ENCODE measurements around the gene ANHX. TPM values are rescaled to one million over a fixed set of nuclear protein-coding genes. Genes with fewer than 3 reads are reported as not detected.

The ANHX gene
- total RNA-seq, 4 donors from 2014 or later = 0.13 TPM; not detected in 3

DNA sequence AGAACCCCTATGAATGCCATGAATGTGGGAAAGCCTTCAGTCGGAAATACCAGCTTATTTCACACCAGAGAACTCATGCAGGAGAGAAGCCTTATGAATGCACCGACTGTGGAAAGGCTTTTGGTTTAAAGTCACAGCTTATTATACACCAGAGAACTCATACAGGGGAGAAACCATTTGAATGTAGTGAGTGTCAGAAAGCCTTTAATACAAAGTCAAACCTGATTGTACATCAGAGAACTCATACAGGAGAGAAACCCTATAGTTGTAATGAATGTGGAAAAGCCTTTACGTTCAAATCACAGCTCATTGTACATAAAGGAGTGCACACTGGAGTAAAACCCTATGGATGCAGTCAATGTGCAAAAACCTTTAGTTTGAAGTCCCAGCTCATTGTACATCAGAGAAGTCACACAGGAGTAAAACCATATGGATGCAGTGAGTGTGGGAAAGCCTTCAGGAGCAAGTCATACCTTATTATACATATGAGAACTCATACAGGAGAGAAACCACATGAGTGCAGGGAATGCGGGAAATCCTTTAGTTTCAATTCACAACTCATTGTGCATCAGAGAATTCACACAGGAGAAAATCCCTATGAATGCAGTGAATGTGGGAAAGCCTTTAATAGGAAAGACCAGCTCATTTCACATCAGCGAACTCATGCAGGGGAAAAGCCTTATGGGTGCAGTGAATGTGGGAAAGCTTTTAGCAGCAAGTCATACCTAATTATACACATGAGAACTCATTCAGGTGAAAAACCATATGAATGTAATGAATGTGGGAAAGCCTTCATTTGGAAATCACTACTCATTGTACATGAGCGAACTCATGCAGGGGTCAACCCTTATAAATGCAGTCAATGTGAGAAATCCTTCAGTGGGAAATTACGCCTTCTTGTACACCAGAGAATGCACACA is 32.1 kb downstream of the ANHX start:
- Histone ChIP-seq H3K36me3 (peaks cover 33 to 34% of the 10 kb centered on the region in 2 donors), H3K4me3 (replicated peaks in 1 of 3) (no peak overlapping the region)

DNA sequence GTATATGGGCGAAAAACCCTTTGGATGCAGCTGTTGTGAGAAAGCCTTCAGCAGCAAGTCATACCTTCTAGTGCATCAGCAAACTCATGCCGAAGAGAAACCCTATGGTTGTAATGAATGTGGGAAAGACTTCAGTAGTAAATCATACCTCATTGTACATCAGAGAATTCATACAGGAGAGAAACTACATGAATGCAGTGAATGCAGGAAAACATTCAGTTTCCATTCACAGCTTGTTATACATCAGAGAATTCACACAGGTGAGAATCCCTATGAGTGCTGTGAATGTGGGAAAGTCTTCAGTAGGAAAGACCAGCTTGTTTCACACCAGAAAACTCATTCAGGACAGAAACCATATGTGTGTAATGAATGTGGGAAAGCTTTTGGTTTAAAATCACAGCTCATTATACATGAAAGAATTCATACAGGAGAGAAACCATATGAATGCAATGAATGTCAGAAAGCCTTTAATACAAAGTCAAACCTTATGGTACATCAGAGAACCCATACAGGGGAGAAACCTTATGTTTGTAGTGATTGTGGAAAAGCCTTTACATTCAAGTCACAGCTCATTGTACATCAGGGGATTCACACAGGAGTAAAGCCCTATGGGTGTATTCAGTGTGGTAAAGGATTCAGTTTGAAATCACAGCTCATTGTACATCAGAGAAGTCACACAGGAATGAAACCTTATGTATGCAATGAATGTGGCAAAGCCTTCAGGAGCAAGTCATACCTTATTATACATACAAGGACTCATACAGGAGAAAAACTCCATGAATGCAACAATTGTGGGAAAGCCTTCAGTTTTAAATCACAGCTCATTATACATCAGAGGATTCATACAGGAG is 33.0 kb downstream of the ANHX start:
- no peak for TF ChIP-seq POLR2A (IDR thresholded peaks at IDR 0.05)
- TF ChIP-seq, protein P1, sequence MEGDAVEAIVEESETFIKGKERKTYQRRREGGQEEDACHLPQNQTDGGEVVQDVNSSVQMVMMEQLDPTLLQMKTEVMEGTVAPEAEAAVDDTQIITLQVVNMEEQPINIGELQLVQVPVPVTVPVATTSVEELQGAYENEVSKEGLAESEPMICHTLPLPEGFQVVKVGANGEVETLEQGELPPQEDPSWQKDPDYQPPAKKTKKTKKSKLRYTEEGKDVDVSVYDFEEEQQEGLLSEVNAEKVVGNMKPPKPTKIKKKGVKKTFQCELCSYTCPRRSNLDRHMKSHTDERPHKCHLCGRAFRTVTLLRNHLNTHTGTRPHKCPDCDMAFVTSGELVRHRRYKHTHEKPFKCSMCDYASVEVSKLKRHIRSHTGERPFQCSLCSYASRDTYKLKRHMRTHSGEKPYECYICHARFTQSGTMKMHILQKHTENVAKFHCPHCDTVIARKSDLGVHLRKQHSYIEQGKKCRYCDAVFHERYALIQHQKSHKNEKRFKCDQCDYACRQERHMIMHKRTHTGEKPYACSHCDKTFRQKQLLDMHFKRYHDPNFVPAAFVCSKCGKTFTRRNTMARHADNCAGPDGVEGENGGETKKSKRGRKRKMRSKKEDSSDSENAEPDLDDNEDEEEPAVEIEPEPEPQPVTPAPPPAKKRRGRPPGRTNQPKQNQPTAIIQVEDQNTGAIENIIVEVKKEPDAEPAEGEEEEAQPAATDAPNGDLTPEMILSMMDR (IDR thresholded peaks at IDR 0.05) = no peak
- intact Hi-C loops (cut with DNase I) = no loop called here
- no peak overlapping the region for H3K27ac ChIP-seq
- H3K4me3 ChIP-seq (replicated peaks in 1 of 3) = no peak overlapping the region
- 95 to 100% methylated on average over 2 of the region's 2 CpGs for WGBS, 2 donors
- peaks cover 33 to 34% of the 10 kb centered on the region in 2 donors for H3K36me3 ChIP-seq
- no peaks in the 10 kb centered on the region for H3K4me1 ChIP-seq
- no peak for DNase-seq
- no peaks in the 10 kb centered on the region for H3K27me3 ChIP-seq
- peaks cover 38% of the 10 kb centered on the region for H3K9me3 ChIP-seq

More for the DNA sequence above, 32.1 kb downstream of the ANHX start:
- TF ChIP-seq POLR2A (IDR thresholded peaks at IDR 0.05) = no peak
- TF ChIP-seq, protein P1 (IDR thresholded peaks at IDR 0.05) = no peak
- Histone ChIP-seq H3K27me3 (no peaks in the 10 kb centered on the region), H3K4me1 (no peaks in the 10 kb centered on the region), H3K27ac (no peak overlapping the region), H3K9me3 (peaks cover 38% of the 10 kb centered on the region)
- intact Hi-C loops (cut with DNase I) = no loop called here
- DNase-seq = no peak
- 97% methylated on average over 7 of the region's 7 CpGs for WGBS, 2 donors

DNA sequence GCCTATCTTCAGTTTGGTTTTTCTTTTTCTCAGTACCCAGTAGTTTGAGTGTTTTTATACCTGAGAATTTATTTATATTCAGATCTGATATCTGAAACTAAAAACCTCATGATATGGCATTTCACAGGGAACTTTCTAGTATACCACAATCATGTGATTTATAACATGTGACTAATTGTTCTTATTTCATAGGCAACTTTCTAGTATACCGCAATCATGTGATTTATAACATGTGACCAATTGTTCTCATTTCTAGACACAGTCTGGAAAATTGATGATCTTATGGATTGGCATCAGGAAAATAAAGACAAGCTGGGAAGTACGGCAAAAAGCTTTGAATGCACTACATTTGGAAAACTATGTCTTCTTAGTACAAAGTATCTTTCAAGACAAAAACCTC is 33.8 kb downstream of the ANHX start:
- no peaks in the 10 kb centered on the region for H3K27me3 ChIP-seq
- no peak overlapping the region for H3K4me3 ChIP-seq (replicated peaks in 1 of 3)
- DNase-seq = no peak
- intact Hi-C loops (cut with DNase I) = no loop called here
- H3K4me1 ChIP-seq = no peaks in the 10 kb centered on the region
- WGBS, 2 donors = 52 to 100% methylated on average over 2 of the region's 2 CpGs
- no peak overlapping the region for H3K27ac ChIP-seq
- H3K9me3 ChIP-seq = peaks cover 38% of the 10 kb centered on the region
- TF ChIP-seq, protein P1 (IDR thresholded peaks at IDR 0.05) = no peak
- no peak for TF ChIP-seq POLR2A (IDR thresholded peaks at IDR 0.05)
- H3K36me3 ChIP-seq = peaks cover 33 to 34% of the 10 kb centered on the region in 2 donors

DNA sequence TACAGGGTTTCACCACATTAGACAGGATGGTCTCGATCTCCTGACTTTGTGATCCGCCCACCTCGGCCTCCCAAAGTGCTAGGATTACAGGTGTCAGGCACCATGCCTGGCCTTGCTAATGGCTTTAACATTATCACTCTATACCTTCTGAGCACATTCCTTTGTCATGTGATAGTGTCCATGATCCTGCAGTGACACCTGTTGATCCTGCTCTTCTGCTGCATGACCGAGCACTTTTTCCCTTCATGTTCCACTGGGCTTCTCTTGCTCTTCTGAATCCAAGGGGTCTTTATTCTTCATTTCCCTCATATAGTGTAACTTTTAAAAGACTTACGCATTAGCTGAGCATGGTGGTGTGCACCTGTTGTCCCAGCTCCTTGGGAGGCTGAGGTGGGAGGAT is 42.8 kb downstream of the ANHX start:
- Histone ChIP-seq H3K4me3 (replicated peaks in 1 of 3) (no peak overlapping the region), H3K27ac (no peak overlapping the region), H3K36me3 (peaks cover 84 to 88% of the 10 kb centered on the region in 2 donors), H3K27me3 (no peaks in the 10 kb centered on the region), H3K9me3 (no peaks in the 10 kb centered on the region), H3K4me1 (no peaks in the 10 kb centered on the region)
- TF ChIP-seq, protein P1 (IDR thresholded peaks at IDR 0.05) = no peak
- TF ChIP-seq POLR2A (IDR thresholded peaks at IDR 0.05) = no peak
- no peak for DNase-seq
- intact Hi-C loops (cut with DNase I) = no loop called here
- 95 to 99% methylated on average over 5 of the region's 5 CpGs for WGBS, 2 donors
